Heart left ventricle (tissue), 13 donors: ENCODE data around the gene VIT.

ENCODE experiments used
- POLR2A ChIP-seq, 2 donors: fragments of 450-650 bp; IDR thresholded peaks; one replicate each; pipeline ENCODE4 v1.6.1; 2017; ENCODE audit warnings: antibody characterized with exemption in 2 of 2, mild to moderate bottlenecking in 2 of 2, moderate library complexity in 2 of 2
- TF ChIP-seq, protein P1 (sequence below), 12 donors: fragments of 200-600 bp; sonication (generic) in 4 of 12; IDR thresholded peaks; one replicate each; pipeline versions ENCODE4 v1.5.0 to v1.8.0; 2018 to 2022; ENCODE audit warnings: antibody characterized with exemption in 12 of 12, mild to moderate bottlenecking in 5 of 12
- donor health status: ischemic (EF 13 %, LVEDD 7.1; RV severe dilation, severe dysfunction).
- donor health status: DM: no; HTN: yes; CAD: no.
- donor health status: DM: no; HTN: no; CAD: no.
- donor health status: ischemic (EF 25% LVEDD 6.9; RV normal size, moderate dysfunction).
- donor health status: ischemic (EF 25% LVEDD 5.7; RV mildly dilated, moderate dysfunction).
- donor health status: ischemic (EF 35%, LVEDD 5.7; RV mildly dilated, moderate dysfunction).
- donor health status: nonischemic (EF 11% LVEDD 7.7; RV severe dilation, severe dysfunction).
- donor health status: DM: yes; HTN: yes; CAD: no.
- donor health status: PGD.
- donor health status: ischemic (EF 29% LVEDD 5.4; RV normal size, mild dysfunction).
- donor health status: nonischemic (EF 23%, LVEDD 6.1; RV moderate dilation, normal function).

DNA sequence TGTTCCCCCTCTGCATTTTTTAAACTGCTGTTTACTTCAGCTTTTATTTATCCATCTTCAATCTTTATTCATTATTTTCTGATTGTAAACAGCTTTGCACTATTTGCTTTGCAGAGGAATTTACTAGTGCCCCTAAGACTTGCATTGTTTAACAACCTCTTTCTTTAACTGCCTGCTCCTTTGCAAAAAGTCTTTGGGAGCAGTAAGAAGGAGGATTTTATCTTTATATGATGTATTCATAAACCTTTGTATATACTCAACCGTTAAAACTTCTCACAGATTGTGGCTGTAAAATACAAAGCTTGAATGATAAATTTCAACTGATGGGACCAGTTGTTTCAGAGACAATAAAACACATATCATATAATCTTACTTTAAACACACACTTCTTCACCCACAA lies 20.1 kb upstream of the VIT start:
- no peak for TF ChIP-seq POLR2A (IDR thresholded peaks at IDR 0.05)
- TF ChIP-seq, protein P1, sequence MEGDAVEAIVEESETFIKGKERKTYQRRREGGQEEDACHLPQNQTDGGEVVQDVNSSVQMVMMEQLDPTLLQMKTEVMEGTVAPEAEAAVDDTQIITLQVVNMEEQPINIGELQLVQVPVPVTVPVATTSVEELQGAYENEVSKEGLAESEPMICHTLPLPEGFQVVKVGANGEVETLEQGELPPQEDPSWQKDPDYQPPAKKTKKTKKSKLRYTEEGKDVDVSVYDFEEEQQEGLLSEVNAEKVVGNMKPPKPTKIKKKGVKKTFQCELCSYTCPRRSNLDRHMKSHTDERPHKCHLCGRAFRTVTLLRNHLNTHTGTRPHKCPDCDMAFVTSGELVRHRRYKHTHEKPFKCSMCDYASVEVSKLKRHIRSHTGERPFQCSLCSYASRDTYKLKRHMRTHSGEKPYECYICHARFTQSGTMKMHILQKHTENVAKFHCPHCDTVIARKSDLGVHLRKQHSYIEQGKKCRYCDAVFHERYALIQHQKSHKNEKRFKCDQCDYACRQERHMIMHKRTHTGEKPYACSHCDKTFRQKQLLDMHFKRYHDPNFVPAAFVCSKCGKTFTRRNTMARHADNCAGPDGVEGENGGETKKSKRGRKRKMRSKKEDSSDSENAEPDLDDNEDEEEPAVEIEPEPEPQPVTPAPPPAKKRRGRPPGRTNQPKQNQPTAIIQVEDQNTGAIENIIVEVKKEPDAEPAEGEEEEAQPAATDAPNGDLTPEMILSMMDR (IDR thresholded peaks at IDR 0.05) = no peak
